GM23338 (cell line): ENCODE results near the gene WNK1. TPM values are rescaled to one million over a fixed set of nuclear protein-coding genes. Genes with fewer than 3 reads are reported as not detected.

Source experiments
- ATAC-seq: fragments of 200-7000 bp; cut with Tn5 transposase; 3 replicates; pipeline ENCODE4 v1.9.1; 2020
- DNase-seq: peaks from one replicate; pipeline ENCODE4 v3.0.0-alpha.2; 2015; ENCODE audit warnings: low spot score
- H2AFZ ChIP-seq: fragments of 200-600 bp; sonication (generic); 2 replicates; pipeline ENCODE4 v1.8.0; 2016; ENCODE audit warnings: antibody characterized with exemption, mild to moderate bottlenecking, moderate library complexity
- H3F3A ChIP-seq: fragments of 200-600 bp; sonication (generic); replicated peaks from 2 replicates; pipeline ENCODE4 v1.8.0; 2017; ENCODE audit warnings: antibody characterized with exemption, mixed run types, low read depth
- H3K27ac ChIP-seq: fragments of 200-600 bp; sonication (generic); 2 replicates; pipeline ENCODE4 v1.6.1; 2016; ENCODE audit warnings: low read depth
- H3K27me3 ChIP-seq: fragments of 200-600 bp; sonication (generic); 2 replicates; pipeline ENCODE4 v1.8.0; 2016; ENCODE audit warnings: mild to moderate bottlenecking, mixed run types, moderate library complexity; ENCODE audit not compliant: insufficient read depth
- H3K36me3 ChIP-seq: fragments of 200-600 bp; sonication (generic); 2 replicates; pipeline ENCODE4 v1.8.0; 2016; ENCODE audit warnings: mild to moderate bottlenecking; ENCODE audit not compliant: insufficient read depth
- H3K4me1 ChIP-seq: fragments of 200-600 bp; sonication (generic); 2 replicates; pipeline ENCODE4 v1.8.0; 2016; ENCODE audit warnings: mild to moderate bottlenecking, moderate library complexity; ENCODE audit not compliant: insufficient read depth
- H3K4me2 ChIP-seq: fragments of 200-600 bp; sonication (generic); 2 replicates; pipeline ENCODE4 v1.7.1; 2017; ENCODE audit warnings: mixed run types
- H3K4me3 ChIP-seq: fragments of 200-600 bp; sonication (generic); 2 replicates; pipeline ENCODE4 v1.6.1; 2016; ENCODE audit warnings: mixed run types
- H3K79me2 ChIP-seq: fragments of 200-600 bp; sonication (generic); replicated peaks from 2 replicates; pipeline ENCODE4 v1.8.0; 2017; ENCODE audit warnings: mild to moderate bottlenecking; ENCODE audit not compliant: insufficient read depth
- H3K9me2 ChIP-seq: fragments of 200-600 bp; sonication (generic); 2 replicates; pipeline ENCODE4 v1.8.0; 2017; ENCODE audit not compliant: insufficient read depth
- H4K20me1 ChIP-seq: fragments of 200-600 bp; sonication (generic); replicated peaks from 2 replicates; pipeline ENCODE4 v1.8.0; 2017; ENCODE audit warnings: mild to moderate bottlenecking; ENCODE audit not compliant: insufficient read depth
- H3K27ac Mint-ChIP-seq: 2 replicates; pipeline ENCODE4 v1.8.0; 2020; ENCODE audit warnings: inconsistent platforms, mild to moderate bottlenecking, moderate library complexity, mixed read lengths
- H3K27me3 Mint-ChIP-seq: 3 replicates; pipeline ENCODE4 v1.8.0; 2022; ENCODE audit warnings: low read depth, mild to moderate bottlenecking, moderate library complexity, mixed read lengths, inconsistent platforms; ENCODE audit not compliant: insufficient read depth, poor library complexity
- H3K36me3 Mint-ChIP-seq: 3 replicates; pipeline ENCODE4 v1.8.0; 2021; ENCODE audit warnings: low read depth, mild to moderate bottlenecking, inconsistent platforms, moderate library complexity, mixed read lengths
- H3K4me1 Mint-ChIP-seq: 3 replicates; pipeline ENCODE4 v1.8.0; 2020; ENCODE audit warnings: mild to moderate bottlenecking, inconsistent platforms, mixed read lengths
- H3K4me3 Mint-ChIP-seq: 3 replicates; pipeline ENCODE4 v1.8.0; 2021; ENCODE audit warnings: moderate library complexity, mild to moderate bottlenecking, inconsistent platforms, mixed read lengths
- H3K9me3 Mint-ChIP-seq: 3 replicates; pipeline ENCODE4 v1.8.0; 2020; ENCODE audit warnings: moderate library complexity, mild to moderate bottlenecking, inconsistent platforms, mixed read lengths
- CREB1 ChIP-seq: fragments of 250-450 bp; sonication (Bioruptor Pico); IDR thresholded peaks from 2 replicates; pipeline ENCODE4 v1.5.0; 2020; ENCODE audit warnings: low read depth, mild to moderate bottlenecking, moderate library complexity
- JUNB ChIP-seq: IDR thresholded peaks from one replicate; pipeline ENCODE4 v1.6.1; 2016; ENCODE audit warnings: antibody characterized with exemption; ENCODE audit not compliant: unreplicated experiment
- POLR2AphosphoS5 ChIP-seq: IDR thresholded peaks from 2 replicates; pipeline ENCODE4 v1.6.1; 2016; ENCODE audit warnings: antibody characterized with exemption, low read depth
- STAT1 ChIP-seq: IDR thresholded peaks from one replicate; pipeline ENCODE4 v1.6.1; 2016; ENCODE audit warnings: antibody characterized with exemption; ENCODE audit not compliant: unreplicated experiment
- ZNF462 ChIP-seq: fragments of 250-450 bp; sonication (Bioruptor Pico); IDR thresholded peaks from 2 replicates; pipeline ENCODE4 v1.5.0; 2020; ENCODE audit warnings: mild to moderate bottlenecking, moderate library complexity
- polyA plus RNA-seq: library from polyadenylated mRNA; unstranded; fragments of >200 nt; fragmentation: Nextera tagmentation; extraction: Ambion mirVana; gene quantifications from 2 replicates; pipeline ENCODE4 v1.2.1, GENCODE V29; 2016
- total RNA-seq: library from RNA; depleted of rRNA; stranded (reverse); fragments of >200 nt; shearing (Covaris generic); gene quantifications from 2 replicates; pipeline ENCODE4 v1.2.3, GENCODE V29; 2014
- TF ChIP-seq, protein P1 (sequence below), 2 experiments: fragments of 200-600 bp in 1 of 2; sonication (generic) in 1 of 2; conservative IDR thresholded peaks; 2 replicates each; pipeline versions ENCODE4 v1.5.1 to v1.6.1; 2016 to 2017; ENCODE audit warnings: antibody characterized with exemption in 2 of 2, low read depth in 2 of 2, mild to moderate bottlenecking in 2 of 2, moderate library complexity in 1 of 2

The WNK1 gene
- total and polyA plus RNA-seq, 2 experiments from 2014 or later = 86.8 to 114 TPM

DNA sequence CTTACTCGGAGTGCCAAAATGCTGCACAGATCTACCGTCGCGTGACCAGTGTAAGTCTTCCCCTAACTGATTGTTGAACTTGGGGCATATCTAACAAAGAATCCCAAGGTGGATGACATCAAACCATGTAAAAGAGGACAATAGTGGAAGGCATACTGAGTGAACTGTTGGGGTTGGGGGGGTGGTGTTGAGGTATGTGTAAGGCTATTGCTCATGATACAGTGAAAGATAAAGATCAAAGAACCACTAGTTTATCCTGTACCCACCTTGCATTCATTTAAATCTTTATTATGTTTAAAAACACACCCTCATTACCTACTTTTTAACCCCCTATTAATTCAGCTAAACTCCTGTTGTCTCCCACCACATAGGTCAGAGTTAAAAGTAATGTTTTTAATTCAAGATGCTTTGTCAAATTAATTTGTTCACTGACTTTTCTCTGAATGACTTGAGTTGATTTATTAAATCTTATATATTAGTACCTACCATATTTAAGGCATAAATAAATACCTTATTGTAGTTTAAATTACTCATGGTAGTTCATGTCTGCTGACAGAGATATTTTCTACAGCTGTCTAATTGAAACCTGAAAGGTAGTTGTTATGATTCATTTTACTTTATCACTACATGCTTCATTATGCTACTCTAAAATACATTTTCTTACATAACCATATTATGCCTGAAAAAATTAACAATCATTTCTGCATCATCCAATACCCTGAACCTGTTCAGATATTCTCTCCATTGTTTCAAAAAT lies 77.9 kb downstream of the WNK1 start (continued):
- TF ChIP-seq ZNF462 (no peak), JUNB (no peak), CREB1 (CRISPR knock-in tag) (no peak)

- no peaks in the 10 kb centered on the region for H3K9me3 Mint-ChIP-seq
- H3K27me3 Mint-ChIP-seq = peaks cover 2% of the 10 kb centered on the region
- H3K4me1 Mint-ChIP-seq = no peaks in the 10 kb centered on the region
- H3K36me3 Mint-ChIP-seq = peaks cover 11% of the 10 kb centered on the region; the same call in 2 of the 3 replicates
- no peak overlapping the region for H3K27ac Mint-ChIP-seq
- Histone ChIP-seq H3K79me2 (no peaks in the 10 kb centered on the region; the same call in none of the 2 replicates), H4K20me1 (no peaks in the 10 kb centered on the region), H3F3A (no peaks in the 10 kb centered on the region), H3K4me2 (no peak overlapping the region), H3K27me3 (no peaks in the 10 kb centered on the region), H2AFZ (no peak overlapping the region), H3K27ac (no peak overlapping the region), H3K36me3 (peaks cover 5% of the 10 kb centered on the region; the same call in 1 of the 2 replicates), H3K4me1 (no peaks in the 10 kb centered on the region), H3K4me3 (no peak overlapping the region), H3K9me2 (no peaks in the 10 kb centered on the region)
- no peak for ATAC-seq
- H3K4me3 Mint-ChIP-seq = no peak overlapping the region
- no peak for DNase-seq
- TF ChIP-seq JUNB = no peak
- no peak for TF ChIP-seq POLR2AphosphoS5
- TF ChIP-seq, protein P1, sequence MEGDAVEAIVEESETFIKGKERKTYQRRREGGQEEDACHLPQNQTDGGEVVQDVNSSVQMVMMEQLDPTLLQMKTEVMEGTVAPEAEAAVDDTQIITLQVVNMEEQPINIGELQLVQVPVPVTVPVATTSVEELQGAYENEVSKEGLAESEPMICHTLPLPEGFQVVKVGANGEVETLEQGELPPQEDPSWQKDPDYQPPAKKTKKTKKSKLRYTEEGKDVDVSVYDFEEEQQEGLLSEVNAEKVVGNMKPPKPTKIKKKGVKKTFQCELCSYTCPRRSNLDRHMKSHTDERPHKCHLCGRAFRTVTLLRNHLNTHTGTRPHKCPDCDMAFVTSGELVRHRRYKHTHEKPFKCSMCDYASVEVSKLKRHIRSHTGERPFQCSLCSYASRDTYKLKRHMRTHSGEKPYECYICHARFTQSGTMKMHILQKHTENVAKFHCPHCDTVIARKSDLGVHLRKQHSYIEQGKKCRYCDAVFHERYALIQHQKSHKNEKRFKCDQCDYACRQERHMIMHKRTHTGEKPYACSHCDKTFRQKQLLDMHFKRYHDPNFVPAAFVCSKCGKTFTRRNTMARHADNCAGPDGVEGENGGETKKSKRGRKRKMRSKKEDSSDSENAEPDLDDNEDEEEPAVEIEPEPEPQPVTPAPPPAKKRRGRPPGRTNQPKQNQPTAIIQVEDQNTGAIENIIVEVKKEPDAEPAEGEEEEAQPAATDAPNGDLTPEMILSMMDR (conservative IDR thresholded peaks at IDR 0.05; ENCODE audit: low read depth in 2 of 2) = no peak
- no peak for TF ChIP-seq STAT1
Measured at GRCh38 chr12:835754-836518, 83.6 kb downstream of the WNK1 start.
